Panc1 (cell line): ENCODE measurements around the gene UROC1. TPM values are rescaled to one million over a fixed set of nuclear protein-coding genes. Genes with fewer than 3 reads are reported as not detected.

Experiments
- ATAC-seq: fragments of 200-7000 bp; cut with Tn5 transposase; 2 replicates; pipeline ENCODE4 v1.9.1; 2020; ENCODE audit warnings: mild to moderate bottlenecking, moderate library complexity
- BruUV-seq: library from RNA; stranded (reverse); fragments of 400-500 nt; replicated peaks from 2 replicates; lab custom pipeline; 2021; lab: Mats Ljungman, UMichigan
- CTCF ChIA-PET: fragments of 300-600 bp; sonication (Branson Sonifier 250); formaldehyde crosslinking; loops from one replicate; lab custom pipeline; 2022; ENCODE audit warnings: antibody characterized with exemption; lab: Charles Lee
- POLR2A ChIA-PET: fragments of 300-600 bp; sonication (Branson Sonifier 250); formaldehyde crosslinking; loops from one replicate; lab custom pipeline; 2022; ENCODE audit warnings: antibody characterized with exemption; lab: Charles Lee
- DNase-seq: peaks from one replicate; pipeline ENCODE4 v3.0.0-alpha.2; 2010; ENCODE audit warnings: low read depth, low spot score
- H3K27ac ChIP-seq: 2 replicates; pipeline ENCODE4 v1.5.1; 2011; ENCODE audit warnings: mild to moderate bottlenecking, low read length, inconsistent platforms
- H3K27me3 ChIP-seq: fragments of 200-500 bp; sonication (Bioruptor generic); 2 replicates; pipeline ENCODE4 v1.6.0; 2014; ENCODE audit warnings: low read length, inconsistent platforms; ENCODE audit not compliant: control insufficient read depth, insufficient read depth
- H3K36me3 ChIP-seq: fragments of 200-500 bp; sonication (Bioruptor generic); 2 replicates; pipeline ENCODE4 v1.5.1; 2014; ENCODE audit warnings: inconsistent platforms, mild to moderate bottlenecking, low read length, moderate library complexity; ENCODE audit not compliant: control insufficient read depth, insufficient read depth
- H3K4me1 ChIP-seq: 2 replicates; pipeline ENCODE4 v1.5.1; 2011; ENCODE audit warnings: inconsistent platforms, mild to moderate bottlenecking, low read length, moderate library complexity; ENCODE audit not compliant: control insufficient read depth, insufficient read depth
- H3K4me3 ChIP-seq, 2 experiments: 2 replicates each; pipeline ENCODE4 v1.5.1; 2011 to 2012; ENCODE audit warnings: low read depth in 2 of 2, low read length in 2 of 2, mild to moderate bottlenecking in 2 of 2, inconsistent platforms in 1 of 2, moderate library complexity in 1 of 2
- H3K9me3 ChIP-seq: fragments of 200-500 bp; sonication (Bioruptor generic); 2 replicates; pipeline ENCODE4 v1.5.1; 2014; ENCODE audit warnings: low read depth, mild to moderate bottlenecking, inconsistent platforms, low read length, moderate library complexity; ENCODE audit not compliant: control insufficient read depth, insufficient read depth
- POLR2AphosphoS5 ChIP-seq: IDR thresholded peaks from 2 replicates; pipeline ENCODE4 v1.6.1; 2012; ENCODE audit warnings: mild to moderate bottlenecking, low read depth, low read length, moderate library complexity
- SIN3A ChIP-seq: IDR thresholded peaks from 2 replicates; pipeline ENCODE4 v1.6.1; 2012; ENCODE audit warnings: low read depth, mild to moderate bottlenecking, low read length, moderate library complexity, borderline replicate concordance; ENCODE audit not compliant: insufficient read depth
- TCF7L2 ChIP-seq: IDR thresholded peaks from 2 replicates; pipeline ENCODE4 v1.6.1; 2011; ENCODE audit warnings: mild to moderate bottlenecking, low read depth, low read length, inconsistent platforms
- in situ Hi-C: cut with HindIII; loops from 2 replicates; pipeline ENCODE4 v1.10.0; 2016; ENCODE audit warnings: low sequenced_read_pairs, low pct_unique_long_range_greater_than_20kb
- intact Hi-C: fragments of 100-400 bp; cut with micrococcal nuclease; formaldehyde crosslinking; loops from one replicate; pipeline ENCODE4 v1.10.0; 2022; ENCODE audit not compliant: unreplicated experiment
- total RNA-seq: library from RNA; stranded (reverse); gene quantifications from one replicate; pipeline ENCODE4 v1.2.1, GENCODE V29; 2021; ENCODE audit not compliant: unreplicated experiment
- TF ChIP-seq, protein P1 (sequence below): fragments of 450-650 bp; IDR thresholded peaks from 2 replicates; pipeline ENCODE4 v1.5.1; 2017; ENCODE audit warnings: mild to moderate bottlenecking
- TF ChIP-seq, protein P2 (sequence below), 2 experiments: IDR thresholded peaks; 2 replicates each; pipeline ENCODE4 v1.6.1; 2011 to 2012; ENCODE audit warnings: low read depth in 2 of 2, control low read depth in 1 of 2, low read length in 1 of 2, mild to moderate bottlenecking in 1 of 2, moderate library complexity in 1 of 2; ENCODE audit not compliant: insufficient read depth in 1 of 2

The UROC1 gene
- total RNA-seq, 1 experiment from 2014 or later = not detected

- H3K4me1 ChIP-seq = no peaks in the 10 kb centered on the region
- no peaks in the 10 kb centered on the region for H3K36me3 ChIP-seq
- ChIA-PET CTCF (no interaction called here), POLR2A (no interaction called here)
- ATAC-seq (no peak), DNase-seq (no peak)
- no peak for TF ChIP-seq TCF7L2
- TF ChIP-seq, protein P1, sequence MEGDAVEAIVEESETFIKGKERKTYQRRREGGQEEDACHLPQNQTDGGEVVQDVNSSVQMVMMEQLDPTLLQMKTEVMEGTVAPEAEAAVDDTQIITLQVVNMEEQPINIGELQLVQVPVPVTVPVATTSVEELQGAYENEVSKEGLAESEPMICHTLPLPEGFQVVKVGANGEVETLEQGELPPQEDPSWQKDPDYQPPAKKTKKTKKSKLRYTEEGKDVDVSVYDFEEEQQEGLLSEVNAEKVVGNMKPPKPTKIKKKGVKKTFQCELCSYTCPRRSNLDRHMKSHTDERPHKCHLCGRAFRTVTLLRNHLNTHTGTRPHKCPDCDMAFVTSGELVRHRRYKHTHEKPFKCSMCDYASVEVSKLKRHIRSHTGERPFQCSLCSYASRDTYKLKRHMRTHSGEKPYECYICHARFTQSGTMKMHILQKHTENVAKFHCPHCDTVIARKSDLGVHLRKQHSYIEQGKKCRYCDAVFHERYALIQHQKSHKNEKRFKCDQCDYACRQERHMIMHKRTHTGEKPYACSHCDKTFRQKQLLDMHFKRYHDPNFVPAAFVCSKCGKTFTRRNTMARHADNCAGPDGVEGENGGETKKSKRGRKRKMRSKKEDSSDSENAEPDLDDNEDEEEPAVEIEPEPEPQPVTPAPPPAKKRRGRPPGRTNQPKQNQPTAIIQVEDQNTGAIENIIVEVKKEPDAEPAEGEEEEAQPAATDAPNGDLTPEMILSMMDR = no peak
- no peak for TF ChIP-seq SIN3A
- TF ChIP-seq, protein P2, sequence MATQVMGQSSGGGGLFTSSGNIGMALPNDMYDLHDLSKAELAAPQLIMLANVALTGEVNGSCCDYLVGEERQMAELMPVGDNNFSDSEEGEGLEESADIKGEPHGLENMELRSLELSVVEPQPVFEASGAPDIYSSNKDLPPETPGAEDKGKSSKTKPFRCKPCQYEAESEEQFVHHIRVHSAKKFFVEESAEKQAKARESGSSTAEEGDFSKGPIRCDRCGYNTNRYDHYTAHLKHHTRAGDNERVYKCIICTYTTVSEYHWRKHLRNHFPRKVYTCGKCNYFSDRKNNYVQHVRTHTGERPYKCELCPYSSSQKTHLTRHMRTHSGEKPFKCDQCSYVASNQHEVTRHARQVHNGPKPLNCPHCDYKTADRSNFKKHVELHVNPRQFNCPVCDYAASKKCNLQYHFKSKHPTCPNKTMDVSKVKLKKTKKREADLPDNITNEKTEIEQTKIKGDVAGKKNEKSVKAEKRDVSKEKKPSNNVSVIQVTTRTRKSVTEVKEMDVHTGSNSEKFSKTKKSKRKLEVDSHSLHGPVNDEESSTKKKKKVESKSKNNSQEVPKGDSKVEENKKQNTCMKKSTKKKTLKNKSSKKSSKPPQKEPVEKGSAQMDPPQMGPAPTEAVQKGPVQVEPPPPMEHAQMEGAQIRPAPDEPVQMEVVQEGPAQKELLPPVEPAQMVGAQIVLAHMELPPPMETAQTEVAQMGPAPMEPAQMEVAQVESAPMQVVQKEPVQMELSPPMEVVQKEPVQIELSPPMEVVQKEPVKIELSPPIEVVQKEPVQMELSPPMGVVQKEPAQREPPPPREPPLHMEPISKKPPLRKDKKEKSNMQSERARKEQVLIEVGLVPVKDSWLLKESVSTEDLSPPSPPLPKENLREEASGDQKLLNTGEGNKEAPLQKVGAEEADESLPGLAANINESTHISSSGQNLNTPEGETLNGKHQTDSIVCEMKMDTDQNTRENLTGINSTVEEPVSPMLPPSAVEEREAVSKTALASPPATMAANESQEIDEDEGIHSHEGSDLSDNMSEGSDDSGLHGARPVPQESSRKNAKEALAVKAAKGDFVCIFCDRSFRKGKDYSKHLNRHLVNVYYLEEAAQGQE (IDR thresholded peaks at IDR 0.05; ENCODE audit: insufficient read depth in 1 of 2, low read depth in 2 of 2, low read length in 1 of 2) = no peak
- TF ChIP-seq POLR2AphosphoS5 = no peak
- H3K4me3 ChIP-seq = no peak overlapping the region
- no peak overlapping the region for H3K27ac ChIP-seq
- BruUV-seq = no TSS peak
- intact Hi-C loops = no loop called here
- no peaks in the 10 kb centered on the region for H3K27me3 ChIP-seq
- in situ Hi-C loops = no loop called here
- H3K9me3 ChIP-seq = no peaks in the 10 kb centered on the region
These were observed 34.5 kb upstream of the UROC1 start for GRCh38 chr3:126551839-126552687.

DNA sequence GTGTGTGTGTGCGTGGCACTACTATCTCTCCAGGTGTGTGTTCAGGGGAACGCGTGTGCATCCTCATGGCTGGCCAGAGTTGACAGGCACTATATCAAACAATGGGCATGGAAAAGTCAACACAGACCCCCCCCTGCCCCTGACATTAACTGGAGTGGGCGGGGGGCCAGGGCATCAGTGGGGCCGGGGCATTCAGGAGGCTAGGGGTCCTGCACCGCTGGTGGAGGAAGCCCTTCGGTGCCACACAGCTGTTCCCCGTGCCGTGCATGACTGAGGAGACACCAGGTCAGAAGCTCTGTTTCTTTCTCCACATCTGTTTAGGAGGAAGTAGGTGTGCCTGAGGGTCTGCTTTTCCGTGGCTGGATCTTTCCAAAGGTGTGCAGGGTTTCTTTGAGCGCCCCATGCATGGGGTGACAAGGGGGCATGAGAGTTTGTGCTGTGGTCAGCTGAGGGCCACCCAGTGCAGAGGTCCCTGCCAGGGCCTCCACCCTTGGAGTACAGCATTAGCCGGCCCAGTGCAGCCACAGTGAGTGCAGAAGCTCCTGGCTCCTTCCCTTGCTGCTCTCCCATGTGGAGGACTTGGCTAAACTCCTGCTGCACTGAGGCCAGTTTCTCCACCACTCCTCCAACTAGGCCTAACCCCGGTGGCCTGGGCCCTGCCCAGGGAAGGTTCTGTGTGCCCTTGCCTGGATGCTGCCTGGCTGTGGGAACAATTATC is 33.7 kb upstream of the UROC1 start:
- in situ Hi-C loops = no loop called here
- no peaks in the 10 kb centered on the region for H3K36me3 ChIP-seq
- intact Hi-C loops = no loop called here
- TF ChIP-seq TCF7L2 = no peak
- no peak for TF ChIP-seq SIN3A
- TF ChIP-seq, protein P1 = no peak
- TF ChIP-seq, protein P2 (IDR thresholded peaks at IDR 0.05; ENCODE audit: insufficient read depth in 1 of 2, low read depth in 2 of 2, low read length in 1 of 2) = no peak
- no peak for TF ChIP-seq POLR2AphosphoS5
- H3K4me1 ChIP-seq = no peaks in the 10 kb centered on the region
- ATAC-seq (no peak), DNase-seq (no peak)
- H3K27me3 ChIP-seq = no peaks in the 10 kb centered on the region; the same call in 1 of the 2 replicates
- ChIA-PET CTCF (no interaction called here), POLR2A (no interaction called here)
- no peaks in the 10 kb centered on the region for H3K9me3 ChIP-seq
- BruUV-seq = no TSS peak
- H3K4me3 ChIP-seq = no peak overlapping the region
- no peak overlapping the region for H3K27ac ChIP-seq
